Astrocyte (in vitro differentiated cells and primary cell): ENCODE measurements around the gene HSPBP1. TPM values are rescaled to one million over a fixed set of nuclear protein-coding genes. Genes with fewer than 3 reads are reported as not detected.

Experiments used
- DNase-seq: peaks from one replicate; pipeline ENCODE4 v3.0.0-alpha.2; 2010; ENCODE audit warnings: low read depth
- FAIRE-seq: peaks from 2 replicates; lab custom pipeline; 2011; peaks lifted over from hg19 to GRCh38; lab: Jason Lieb, UNC
- H2AFZ ChIP-seq: 2 replicates; pipeline ENCODE4 v1.6.0; 2012; ENCODE audit warnings: low read depth, low read length, inconsistent platforms
- H3K27ac ChIP-seq: 2 replicates; pipeline ENCODE4 v1.5.1; 2011; ENCODE audit warnings: low read depth, low read length, inconsistent platforms
- H3K27me3 ChIP-seq: 2 replicates; pipeline ENCODE4 v1.6.0; 2011; ENCODE audit warnings: low read length, inconsistent platforms; ENCODE audit not compliant: insufficient read depth
- H3K36me3 ChIP-seq: 2 replicates; pipeline ENCODE4 v1.5.1; 2011; ENCODE audit warnings: low read length, inconsistent platforms; ENCODE audit not compliant: insufficient read depth
- H3K4me1 ChIP-seq: 2 replicates; pipeline ENCODE4 v1.5.1; 2011; ENCODE audit warnings: low read length, inconsistent platforms; ENCODE audit not compliant: insufficient read depth
- H3K4me2 ChIP-seq: 2 replicates; pipeline ENCODE4 v1.6.0; 2012; ENCODE audit warnings: low read length, inconsistent platforms
- H3K4me3 ChIP-seq: 2 replicates; pipeline ENCODE4 v1.5.1; 2011; ENCODE audit warnings: low read depth, mild to moderate bottlenecking, low read length, inconsistent platforms; ENCODE audit not compliant: insufficient read depth
- H3K79me2 ChIP-seq: 2 replicates; pipeline ENCODE4 v1.6.0; 2012; ENCODE audit warnings: mild to moderate bottlenecking, low read length, inconsistent platforms; ENCODE audit not compliant: insufficient read depth
- H3K9ac ChIP-seq: 2 replicates; pipeline ENCODE4 v1.6.0; 2012; ENCODE audit warnings: mild to moderate bottlenecking, low read length, inconsistent platforms
- H3K9me3 ChIP-seq: 2 replicates; pipeline ENCODE4 v1.5.1; 2012; ENCODE audit warnings: low read depth, mild to moderate bottlenecking, low read length, inconsistent platforms; ENCODE audit not compliant: insufficient read depth
- H4K20me1 ChIP-seq: 2 replicates; pipeline ENCODE4 v1.6.0; 2012; ENCODE audit warnings: low read length, inconsistent platforms; ENCODE audit not compliant: insufficient read depth
- H3K27ac Mint-ChIP-seq: one replicate; pipeline ENCODE4 v1.8.0; 2021; ENCODE audit warnings: mild to moderate bottlenecking, mixed read lengths; ENCODE audit not compliant: unreplicated experiment
- H3K27me3 Mint-ChIP-seq: one replicate; pipeline ENCODE4 v1.8.0; 2021; ENCODE audit warnings: low read depth, mixed read lengths; ENCODE audit not compliant: unreplicated experiment
- H3K36me3 Mint-ChIP-seq: one replicate; pipeline ENCODE4 v1.8.0; 2021; ENCODE audit warnings: low read depth, mixed read lengths; ENCODE audit not compliant: unreplicated experiment
- H3K4me1 Mint-ChIP-seq: one replicate; pipeline ENCODE4 v1.8.0; 2021; ENCODE audit warnings: low read depth, mixed read lengths; ENCODE audit not compliant: unreplicated experiment
- H3K4me3 Mint-ChIP-seq: one replicate; pipeline ENCODE4 v1.8.0; 2021; ENCODE audit warnings: mild to moderate bottlenecking, moderate library complexity, mixed read lengths; ENCODE audit not compliant: unreplicated experiment
- H3K9me3 Mint-ChIP-seq: one replicate; pipeline ENCODE4 v1.8.0; 2021; ENCODE audit warnings: mild to moderate bottlenecking, mixed read lengths; ENCODE audit not compliant: unreplicated experiment
- EZH2 ChIP-seq: IDR thresholded peaks from 2 replicates; pipeline ENCODE4 v1.6.1; 2012; ENCODE audit warnings: mild to moderate bottlenecking, low read length, inconsistent platforms; ENCODE audit not compliant: insufficient read depth
- total RNA-seq: library from RNA; stranded (reverse); gene quantifications from 2 replicates; pipeline ENCODE4 v1.2.1, GENCODE V29; 2021
- TF ChIP-seq, protein P1 (sequence below): IDR thresholded peaks from 2 replicates; pipeline ENCODE4 v1.5.1; 2011; ENCODE audit warnings: low read depth, mild to moderate bottlenecking, inconsistent platforms, low read length, moderate library complexity; ENCODE audit not compliant: insufficient read depth

HSPBP1 gene
- total RNA-seq, 1 donor from 2014 or later, result 34.8 TPM

- no peaks in the 10 kb centered on the region for H3K9me3 ChIP-seq
- FAIRE-seq (no peak), DNase-seq (no peak)
- H4K20me1 ChIP-seq, result no peaks in the 10 kb centered on the region
- no peaks in the 10 kb centered on the region for H3K4me1 ChIP-seq
- no peaks in the 10 kb centered on the region for H3K36me3 ChIP-seq
- H3K36me3 Mint-ChIP-seq, result peaks cover 6% of the 10 kb centered on the region
- H3K79me2 ChIP-seq, result no peaks in the 10 kb centered on the region
- H2AFZ ChIP-seq, result no peak overlapping the region
- no peak overlapping the region for H3K4me3 Mint-ChIP-seq
- no peak overlapping the region for H3K4me3 ChIP-seq
- no peak overlapping the region for H3K27ac Mint-ChIP-seq
- peaks cover 9% of the 10 kb centered on the region for H3K27me3 Mint-ChIP-seq
- H3K4me1 Mint-ChIP-seq, result no peaks in the 10 kb centered on the region
- H3K27me3 ChIP-seq, result no peaks in the 10 kb centered on the region
- H3K9me3 Mint-ChIP-seq, result no peaks in the 10 kb centered on the region
- no peak overlapping the region for H3K27ac ChIP-seq
- no peak overlapping the region for H3K4me2 ChIP-seq
- TF ChIP-seq EZH2, result no peak
- TF ChIP-seq, protein P1, sequence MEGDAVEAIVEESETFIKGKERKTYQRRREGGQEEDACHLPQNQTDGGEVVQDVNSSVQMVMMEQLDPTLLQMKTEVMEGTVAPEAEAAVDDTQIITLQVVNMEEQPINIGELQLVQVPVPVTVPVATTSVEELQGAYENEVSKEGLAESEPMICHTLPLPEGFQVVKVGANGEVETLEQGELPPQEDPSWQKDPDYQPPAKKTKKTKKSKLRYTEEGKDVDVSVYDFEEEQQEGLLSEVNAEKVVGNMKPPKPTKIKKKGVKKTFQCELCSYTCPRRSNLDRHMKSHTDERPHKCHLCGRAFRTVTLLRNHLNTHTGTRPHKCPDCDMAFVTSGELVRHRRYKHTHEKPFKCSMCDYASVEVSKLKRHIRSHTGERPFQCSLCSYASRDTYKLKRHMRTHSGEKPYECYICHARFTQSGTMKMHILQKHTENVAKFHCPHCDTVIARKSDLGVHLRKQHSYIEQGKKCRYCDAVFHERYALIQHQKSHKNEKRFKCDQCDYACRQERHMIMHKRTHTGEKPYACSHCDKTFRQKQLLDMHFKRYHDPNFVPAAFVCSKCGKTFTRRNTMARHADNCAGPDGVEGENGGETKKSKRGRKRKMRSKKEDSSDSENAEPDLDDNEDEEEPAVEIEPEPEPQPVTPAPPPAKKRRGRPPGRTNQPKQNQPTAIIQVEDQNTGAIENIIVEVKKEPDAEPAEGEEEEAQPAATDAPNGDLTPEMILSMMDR, result no peak
- H3K9ac ChIP-seq, result no peak overlapping the region
Observed at GRCh38 chr19:55316646-55317045, 36.7 kb upstream of the HSPBP1 start.

- no peak overlapping the region for H3K27ac Mint-ChIP-seq
- Histone ChIP-seq H3K9ac (no peak overlapping the region), H3K4me3 (no peak overlapping the region), H3K9me3 (no peaks in the 10 kb centered on the region), H2AFZ (no peak overlapping the region), H3K36me3 (no peaks in the 10 kb centered on the region), H3K4me2 (no peak overlapping the region), H3K79me2 (no peaks in the 10 kb centered on the region), H3K27me3 (no peaks in the 10 kb centered on the region), H3K27ac (no peak overlapping the region), H4K20me1 (no peaks in the 10 kb centered on the region), H3K4me1 (no peaks in the 10 kb centered on the region)
- H3K4me1 Mint-ChIP-seq, result no peaks in the 10 kb centered on the region
- peaks cover 6% of the 10 kb centered on the region for H3K36me3 Mint-ChIP-seq
- FAIRE-seq (no peak), DNase-seq (no peak)
- TF ChIP-seq, protein P1, result no peak
- TF ChIP-seq EZH2, result no peak
- H3K9me3 Mint-ChIP-seq, result no peaks in the 10 kb centered on the region
- peaks cover 5% of the 10 kb centered on the region for H3K27me3 Mint-ChIP-seq
- no peak overlapping the region for H3K4me3 Mint-ChIP-seq
Observed at GRCh38 chr19:55315956-55316525, 36.1 kb upstream of the HSPBP1 start.

GRCh38 chr19:55314396-55314795 is 34.5 kb upstream of the HSPBP1 start:
- no peak overlapping the region for H3K9ac ChIP-seq
- no peaks in the 10 kb centered on the region for H3K27me3 ChIP-seq
- no peak overlapping the region for H3K4me3 ChIP-seq
- no peaks in the 10 kb centered on the region for H3K79me2 ChIP-seq
- Mint-ChIP-seq H3K27ac (no peak overlapping the region), H3K27me3 (no peaks in the 10 kb centered on the region), H3K4me1 (no peaks in the 10 kb centered on the region), H3K36me3 (peaks cover 14% of the 10 kb centered on the region), H3K4me3 (no peak overlapping the region), H3K9me3 (no peaks in the 10 kb centered on the region)
- H3K4me1 ChIP-seq, result no peaks in the 10 kb centered on the region
- H4K20me1 ChIP-seq, result no peaks in the 10 kb centered on the region
- H2AFZ ChIP-seq, result no peak overlapping the region
- TF ChIP-seq, protein P1, result no peak
- TF ChIP-seq EZH2, result no peak
- H3K9me3 ChIP-seq, result peaks cover under 1% of the 10 kb centered on the region
- no peak overlapping the region for H3K4me2 ChIP-seq
- H3K27ac ChIP-seq, result no peak overlapping the region
- no peaks in the 10 kb centered on the region for H3K36me3 ChIP-seq
- no peak for FAIRE-seq
- DNase-seq, result no peak
